HuH-7 (cell line): Measurements from ENCODE around the gene MAP7D2.

Experiments
- DNase-seq: peaks from one replicate; pipeline ENCODE4 v3.0.0; 2011; ENCODE audit warnings: low spot score

Gene MAP7D2

GRCh38 chrX:19966056-19966455 is 150.7 kb downstream of the MAP7D2 start:
- no peak for DNase-seq

- no peak for DNase-seq
These were observed 152.5 kb downstream of the MAP7D2 start for GRCh38 chrX:19964017-19964710.

GRCh38 chrX:19960913-19961312 is 155.8 kb downstream of the MAP7D2 start:
- DNase-seq, result no peak

- no peak for DNase-seq
These were observed 157.9 kb downstream of the MAP7D2 start for GRCh38 chrX:19958552-19959486.

- DNase-seq, result no peak
These were observed 159.8 kb downstream of the MAP7D2 start for GRCh38 chrX:19956923-19957322.
